ENCODE data around the gene LZTFL1.

Gene LZTFL1, protein sequence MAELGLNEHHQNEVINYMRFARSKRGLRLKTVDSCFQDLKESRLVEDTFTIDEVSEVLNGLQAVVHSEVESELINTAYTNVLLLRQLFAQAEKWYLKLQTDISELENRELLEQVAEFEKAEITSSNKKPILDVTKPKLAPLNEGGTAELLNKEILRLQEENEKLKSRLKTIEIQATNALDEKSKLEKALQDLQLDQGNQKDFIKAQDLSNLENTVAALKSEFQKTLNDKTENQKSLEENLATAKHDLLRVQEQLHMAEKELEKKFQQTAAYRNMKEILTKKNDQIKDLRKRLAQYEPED

DNA sequence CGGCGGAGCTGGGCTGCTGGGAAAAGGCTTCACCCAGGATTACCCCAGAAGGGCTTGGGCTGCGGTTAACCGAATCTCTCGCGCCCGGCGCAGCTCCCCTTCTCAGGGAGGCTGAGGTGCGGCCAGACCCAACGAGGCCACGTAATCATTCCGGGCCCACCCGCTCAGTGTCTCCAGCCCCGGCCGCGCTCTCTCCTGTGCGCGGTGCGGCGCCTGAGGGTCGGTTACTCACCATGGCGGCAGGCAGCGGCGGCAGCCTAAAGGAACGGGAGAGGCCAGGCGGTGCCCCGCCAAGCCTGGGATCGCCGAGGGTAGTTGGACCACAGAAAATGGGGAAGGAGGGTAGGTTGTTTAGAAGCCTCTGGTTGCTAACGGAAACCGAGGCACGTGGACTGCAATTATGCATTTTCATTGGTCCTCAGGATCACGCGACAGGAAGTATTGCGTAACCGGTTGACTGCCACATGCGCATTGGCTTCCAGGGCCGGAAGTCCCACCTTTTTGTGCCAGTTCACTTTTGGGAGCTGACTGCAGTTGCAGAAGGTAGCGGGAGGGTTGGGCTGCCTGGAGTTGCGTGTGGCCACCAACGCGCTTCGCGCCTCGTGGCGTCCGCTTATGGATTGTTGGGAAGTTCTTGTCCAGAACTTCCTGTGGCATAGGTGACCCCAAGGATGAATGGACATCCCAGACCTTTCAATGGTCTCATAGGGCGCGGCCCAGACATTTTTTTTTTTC, at the start of gene LZTFL1:
TSS of gene LZTFL1 (minus strand) at position 363 of the 735 bp plus-strand sequence. CDS start at position 235, 128 bp downstream.
- no peak within 1 kb of the TSS for H3K27ac ChIP-seq
- TF ChIP-seq ZFX (IDR thresholded peaks at IDR 0.05; ENCODE audit: borderline replicate concordance) (no peak), CTCF (IDR thresholded peaks at IDR 0.05) (no peak)

DNA sequence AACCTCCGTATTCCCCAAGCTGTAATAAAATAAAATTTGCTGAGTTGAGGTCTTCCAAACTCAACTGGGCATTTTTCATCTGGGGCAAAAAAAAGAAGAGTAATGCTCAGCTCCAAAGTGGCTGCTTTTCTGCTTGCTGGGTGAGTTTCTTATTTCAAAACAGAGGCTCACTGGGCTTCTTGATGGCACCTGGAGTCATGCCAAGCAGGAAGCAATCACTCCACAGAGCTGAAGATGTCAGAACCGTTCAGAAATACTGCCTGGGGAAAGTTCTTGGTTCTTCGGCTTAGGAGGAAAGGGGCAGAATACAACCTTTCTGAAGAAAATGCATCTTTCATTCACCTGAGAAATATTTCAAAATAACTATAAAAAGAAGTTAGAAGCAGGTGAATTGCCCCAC, 48.5 kb upstream of the LZTFL1 start:
- no peak overlapping the region for H3K27ac ChIP-seq
- TF ChIP-seq ZFX (IDR thresholded peaks at IDR 0.05; ENCODE audit: borderline replicate concordance) (no peak), CTCF (IDR thresholded peaks at IDR 0.05) (no peak)

DNA sequence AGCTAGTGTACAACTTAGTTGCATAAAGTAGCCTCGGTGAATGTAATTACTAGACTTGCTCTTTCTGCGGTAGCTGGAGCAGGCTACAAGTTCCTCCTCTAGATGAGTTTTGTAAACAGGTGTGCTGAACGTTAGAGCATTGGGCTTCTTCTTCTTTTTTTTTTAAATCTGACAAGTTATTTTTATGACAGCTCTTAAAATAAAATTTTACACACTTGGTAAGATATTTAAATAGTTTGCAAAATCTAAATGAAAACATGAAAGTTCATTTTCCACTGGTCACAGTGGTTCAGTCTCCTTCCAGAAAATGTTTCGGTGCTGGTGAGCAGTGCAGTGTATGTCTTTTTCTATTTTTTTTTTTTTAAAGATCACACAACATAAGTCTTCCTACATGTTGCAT, 47.4 kb upstream of the LZTFL1 start:
- TF ChIP-seq CTCF (IDR thresholded peaks at IDR 0.05) (no peak), ZFX (IDR thresholded peaks at IDR 0.05; ENCODE audit: borderline replicate concordance) (no peak)
- H3K27ac ChIP-seq: no peak overlapping the region

- TF ChIP-seq CTCF (IDR thresholded peaks at IDR 0.05): no peak
- no peak for TF ChIP-seq ZFX (IDR thresholded peaks at IDR 0.05; ENCODE audit: borderline replicate concordance)
- no peak overlapping the region for H3K27ac ChIP-seq
Observed at GRCh38 chr3:45887759-45888511, 46.0 kb upstream of the LZTFL1 start.

DNA sequence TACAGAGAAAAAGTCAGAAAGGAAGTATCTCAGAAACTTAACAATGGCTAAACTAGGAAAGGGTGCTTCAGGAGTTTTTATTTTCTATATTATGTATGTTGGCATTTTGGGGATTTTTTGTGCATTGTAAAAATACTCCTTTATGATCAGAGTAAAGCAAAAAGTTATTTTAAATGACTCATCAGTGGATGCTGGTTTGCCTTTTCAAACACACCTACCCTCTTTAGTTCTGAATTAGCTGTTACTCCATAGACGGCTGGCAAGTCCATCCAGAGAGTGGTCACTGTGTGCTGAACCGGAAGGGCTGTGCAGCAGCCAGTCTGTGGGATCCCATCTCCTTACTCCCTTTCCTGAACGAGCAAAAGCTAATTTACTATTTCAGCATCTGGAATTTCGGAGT, 45.4 kb upstream of the LZTFL1 start:
- H3K27ac ChIP-seq: no peak overlapping the region
- no peak for TF ChIP-seq CTCF (IDR thresholded peaks at IDR 0.05)

GRCh38 chr3:45885979-45886705, 44.2 kb upstream of the LZTFL1 start, which contains the start of gene CCR9:
Gene CCR9, plus strand, starts transcription at chr3:45886543. Its CDS starts 8,391 bp downstream, at chr3:45894934.
- no peak within 1 kb of the TSS for H3K27ac ChIP-seq
- no peak for TF ChIP-seq ZFX (IDR thresholded peaks at IDR 0.05; ENCODE audit: borderline replicate concordance)
- no peak for TF ChIP-seq CTCF (IDR thresholded peaks at IDR 0.05)

All from 22Rv1 (cell line).